HG03457 (cell line): ENCODE results near the gene TRMT44.
"Not testable (repeated sequence)": the region's sequence is repeated elsewhere in the genome, so short reads cannot be mapped to it uniquely, and the experiment has no call there.

Experiments used
- ATAC-seq: cut with Tn5 transposase; IDR thresholded peaks from one replicate; pipeline ENCODE4 v1.9.1; 2021; ENCODE audit warnings: moderate number of reproducible peaks; ENCODE audit not compliant: unreplicated experiment

Gene TRMT44

DNA sequence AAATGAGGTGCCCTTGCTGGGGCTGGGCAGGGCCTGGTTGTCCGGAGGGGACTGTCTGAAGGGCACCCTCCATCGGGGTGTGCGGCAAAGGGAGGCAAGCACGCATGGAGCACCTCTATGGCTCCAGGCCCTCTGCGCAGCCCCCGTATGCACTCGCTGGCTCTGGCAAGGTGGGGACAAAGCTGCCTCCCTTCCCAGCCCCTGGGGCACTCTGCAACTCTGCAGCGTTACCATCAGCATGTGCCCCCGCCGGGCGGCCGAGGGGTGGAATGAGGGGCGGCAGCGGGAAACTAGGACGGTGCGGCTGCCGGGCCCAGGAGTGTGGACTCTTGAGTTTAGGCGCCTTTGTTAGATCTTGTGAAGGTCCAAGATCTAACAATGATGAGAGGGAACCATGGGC is 26.4 kb downstream of the TRMT44 start:
- ATAC-seq: no peak

DNA sequence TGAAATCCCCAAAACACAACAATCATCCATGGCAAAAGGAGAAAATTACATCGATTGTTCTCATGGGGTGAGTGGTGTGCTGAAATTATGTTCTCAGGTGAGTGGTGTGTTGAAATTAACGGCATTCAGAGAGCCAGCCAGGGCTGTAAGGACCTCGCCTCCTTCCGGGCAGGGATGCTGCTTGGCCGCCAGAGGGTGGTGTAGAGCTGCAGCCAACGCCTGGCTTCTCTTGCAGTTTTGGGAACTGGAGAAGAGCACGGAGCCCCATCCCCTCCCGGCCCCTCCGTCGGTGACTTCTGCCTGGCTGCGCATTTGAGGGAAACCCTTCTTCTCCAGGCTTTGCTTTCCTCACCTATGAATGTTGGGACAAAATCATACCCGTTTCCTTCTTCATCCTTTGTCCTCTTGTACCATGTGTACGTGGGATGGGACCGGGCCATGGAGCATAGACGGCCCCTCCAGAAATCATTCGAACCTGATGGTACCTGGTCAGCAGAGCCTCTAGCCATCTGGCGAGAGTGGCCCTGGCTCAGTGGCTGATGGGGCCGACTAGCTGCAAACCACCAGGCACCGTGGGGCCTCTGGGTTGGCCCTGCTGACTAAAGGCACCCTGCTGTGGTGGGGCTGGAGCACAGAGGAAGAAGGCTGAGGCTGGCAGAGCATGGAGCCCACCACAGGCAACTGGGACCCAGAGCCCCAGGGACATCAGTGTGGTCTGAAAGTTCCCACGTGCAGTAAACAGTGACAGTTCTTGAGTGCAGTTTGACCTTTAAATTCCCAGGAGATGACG is 28.4 kb downstream of the TRMT44 start:
- ATAC-seq: no peak

DNA sequence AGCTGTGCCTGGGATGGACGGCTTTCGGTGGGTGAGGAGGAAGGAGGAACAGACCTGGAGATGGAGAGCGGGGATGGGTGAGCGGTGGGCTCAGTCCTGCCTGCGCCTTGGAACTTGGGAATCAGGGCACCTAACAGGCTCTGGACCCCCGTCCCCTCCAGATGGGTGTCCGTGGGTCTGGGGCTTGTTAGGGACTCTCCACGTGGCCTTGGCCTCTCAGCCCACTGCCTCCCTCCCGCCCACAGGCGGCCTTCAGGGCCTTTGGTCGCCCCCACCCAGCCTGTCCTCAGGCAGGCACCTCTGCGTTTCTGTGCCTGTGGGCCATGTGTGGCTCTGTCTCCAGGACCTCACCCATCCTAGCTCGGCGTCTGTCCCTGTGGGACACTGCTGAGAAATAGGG is 29.0 kb downstream of the TRMT44 start:
- ATAC-seq: no peak

DNA sequence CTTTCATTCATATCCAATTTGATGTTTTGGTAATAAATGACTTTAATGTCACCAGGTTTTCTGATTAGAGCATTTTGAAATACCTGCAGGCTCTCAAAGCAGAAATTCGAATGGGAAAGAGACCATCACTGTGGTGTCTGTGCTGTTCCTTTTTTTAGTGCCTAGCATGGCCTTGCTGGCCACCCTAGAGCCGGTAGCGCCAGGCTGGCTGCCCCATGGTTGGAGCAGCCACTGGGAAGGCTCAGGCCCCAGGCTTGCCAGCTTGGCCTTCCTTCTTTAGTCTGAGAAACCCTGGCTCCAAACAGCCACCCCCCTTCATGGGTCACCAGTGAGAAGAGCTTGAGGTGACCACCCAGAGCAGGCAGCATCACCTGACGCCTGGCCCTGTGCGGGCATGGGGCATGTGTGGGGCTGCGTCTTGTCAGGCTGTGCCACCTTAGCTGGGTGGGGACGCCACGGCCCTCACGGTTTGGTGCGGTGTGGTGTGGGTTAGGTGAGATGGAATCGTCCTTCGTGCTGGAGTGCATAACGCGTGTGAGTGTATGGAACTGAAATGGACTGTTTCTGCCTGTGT is 30.0 kb downstream of the TRMT44 start:
- no peak for ATAC-seq

DNA sequence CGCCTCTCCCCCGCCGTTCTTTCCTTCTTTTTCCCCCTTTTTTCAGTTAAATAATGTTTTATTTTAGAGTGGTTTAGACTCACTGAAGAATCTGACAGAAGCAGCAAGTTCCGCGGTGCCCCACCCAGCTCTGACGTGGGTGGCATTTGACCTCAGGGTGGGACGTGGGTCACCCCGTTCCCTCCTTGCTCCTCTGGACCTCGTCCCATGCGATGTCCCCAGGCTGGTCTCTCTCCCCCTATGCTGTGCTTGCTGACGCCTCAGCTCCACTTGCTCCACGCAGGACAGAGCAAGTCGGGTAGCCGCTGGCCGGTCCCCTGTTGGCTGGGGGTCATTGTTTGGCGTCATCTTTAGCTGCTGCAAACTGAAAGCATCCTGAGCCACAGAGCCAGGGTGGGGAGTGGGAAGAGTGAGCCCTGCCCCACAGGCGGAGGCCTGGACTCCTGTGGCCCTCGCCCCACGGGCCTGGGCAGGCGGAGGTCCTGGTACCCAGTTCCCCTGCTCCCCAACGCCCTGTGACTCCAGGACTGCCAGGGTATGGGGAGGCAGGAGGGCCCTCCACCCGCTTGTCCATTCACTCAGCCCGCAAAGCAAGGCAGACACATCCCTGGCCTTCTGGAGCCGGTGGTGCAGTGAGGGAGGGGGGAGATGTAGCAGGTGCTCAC is 30.8 kb downstream of the TRMT44 start:
- no peak for ATAC-seq

DNA sequence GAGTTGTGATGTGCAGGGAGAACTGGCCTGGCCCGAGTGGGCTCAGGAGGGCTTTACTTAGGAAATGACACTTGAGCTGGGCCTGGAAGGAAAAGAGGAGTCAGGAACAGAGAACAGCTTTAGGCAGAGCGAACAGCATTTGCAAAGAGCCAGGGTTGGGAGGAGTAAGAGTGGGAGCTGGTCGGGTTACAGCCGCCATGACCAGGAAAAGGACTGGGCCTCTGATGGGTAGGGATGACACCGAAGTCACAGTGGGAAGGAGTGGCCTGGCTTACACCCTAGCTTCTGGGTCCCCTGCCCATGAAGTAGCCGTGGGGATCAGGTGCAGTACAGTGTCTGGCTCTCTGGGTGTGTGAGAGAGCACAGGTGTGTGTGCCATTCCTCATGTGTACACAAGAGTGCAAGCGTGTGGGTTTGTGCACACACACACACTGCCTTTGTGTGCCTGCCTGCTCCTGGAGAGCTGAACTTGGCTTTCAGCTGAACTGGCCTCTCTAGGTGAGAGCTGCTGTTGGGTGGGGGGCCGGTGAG is 31.6 kb downstream of the TRMT44 start:
- ATAC-seq: no peak

DNA sequence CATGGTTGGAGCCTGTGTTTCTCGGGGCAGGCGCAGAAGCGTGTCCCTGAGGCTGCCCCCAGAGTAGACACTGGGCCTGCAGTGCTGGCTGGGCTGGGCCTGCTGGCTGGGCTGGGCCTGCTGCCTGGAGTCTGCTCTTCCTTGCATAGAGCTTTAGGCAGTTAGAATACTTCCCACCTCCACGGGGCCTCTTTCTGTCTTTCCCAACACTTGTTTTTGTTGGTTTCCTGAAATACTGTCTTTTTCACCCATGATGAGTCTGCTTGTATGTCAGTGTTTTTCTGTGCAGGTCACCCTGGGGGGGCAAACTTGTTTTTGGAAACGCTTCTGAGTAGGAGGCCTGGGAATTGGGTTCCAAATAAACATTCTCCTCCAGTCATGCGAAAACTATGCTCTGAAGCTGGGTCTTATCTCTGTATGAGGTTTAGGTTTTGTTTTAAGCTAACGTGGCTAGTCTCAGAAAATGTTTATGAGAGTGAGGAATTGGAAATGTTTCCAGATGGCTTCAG is 32.2 kb downstream of the TRMT44 start:
- ATAC-seq: no peak

DNA sequence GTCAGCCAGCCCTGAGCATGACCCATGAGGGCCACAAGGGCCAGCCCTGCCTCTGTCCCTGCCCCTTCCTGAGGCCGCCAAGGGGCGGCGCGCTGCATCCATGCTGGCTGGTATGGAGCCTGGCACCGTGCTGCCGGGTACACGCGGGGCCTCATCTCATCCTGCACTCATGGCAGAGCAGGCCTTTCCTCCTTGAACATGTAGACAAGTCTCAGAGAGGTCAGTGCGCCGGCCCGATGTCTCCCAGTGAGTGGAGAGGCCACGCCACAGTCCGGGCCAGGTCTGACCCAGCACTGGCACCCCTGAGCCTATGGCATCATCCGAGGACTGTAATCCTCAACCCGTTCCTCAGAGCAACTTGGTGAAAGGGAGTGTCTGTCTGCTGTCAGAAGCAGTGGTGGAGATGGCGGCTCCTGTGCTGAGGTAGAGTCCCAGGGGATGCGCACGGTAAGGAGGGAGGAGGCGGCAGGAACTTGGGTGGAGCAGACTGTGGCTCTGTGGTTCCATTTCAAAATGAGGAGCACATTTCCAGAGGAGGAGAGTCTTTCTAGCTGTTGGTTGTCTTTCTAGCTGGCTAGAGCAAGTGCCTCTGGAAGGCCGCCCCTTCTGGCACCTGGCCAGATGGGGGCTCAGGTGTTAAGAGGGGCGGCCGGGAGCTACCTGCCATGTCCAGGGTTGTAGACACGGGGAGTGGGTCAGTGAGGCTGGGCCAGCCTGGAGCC is 32.8 kb downstream of the TRMT44 start:
- ATAC-seq: no peak

DNA sequence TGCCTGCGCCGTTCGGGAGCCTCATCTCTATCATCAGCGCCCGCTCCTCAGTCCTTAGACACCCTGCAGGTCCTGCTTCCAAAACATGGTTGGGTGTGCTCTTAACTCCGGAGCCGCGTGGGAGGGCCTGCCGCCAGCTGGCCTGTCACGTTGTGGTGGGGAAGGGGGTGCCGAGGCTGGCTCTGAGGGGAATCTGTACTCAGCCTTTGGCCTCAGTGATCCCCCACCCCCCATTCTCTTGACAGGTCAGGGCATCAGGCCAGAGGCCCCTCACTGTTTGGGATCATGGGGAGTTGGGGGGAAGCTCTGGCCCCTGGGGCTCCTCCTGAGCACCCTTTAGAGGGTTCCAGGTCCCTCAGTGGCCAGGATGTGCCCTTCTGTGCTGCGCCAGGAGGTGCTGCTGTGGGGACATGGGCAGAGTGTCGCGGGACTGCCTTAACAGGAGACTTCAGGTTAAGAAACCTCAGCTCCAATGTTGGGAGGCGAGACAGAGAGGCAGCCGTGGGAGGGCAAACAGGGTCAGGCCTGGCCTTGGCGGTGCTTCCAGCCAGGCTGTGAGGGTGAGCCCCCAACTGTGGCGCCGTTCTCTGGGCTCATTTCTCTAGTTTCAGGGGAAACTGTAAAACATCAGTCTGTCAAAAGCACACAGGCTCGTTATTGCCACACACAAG is 33.5 kb downstream of the TRMT44 start:
- ATAC-seq: no peak

DNA sequence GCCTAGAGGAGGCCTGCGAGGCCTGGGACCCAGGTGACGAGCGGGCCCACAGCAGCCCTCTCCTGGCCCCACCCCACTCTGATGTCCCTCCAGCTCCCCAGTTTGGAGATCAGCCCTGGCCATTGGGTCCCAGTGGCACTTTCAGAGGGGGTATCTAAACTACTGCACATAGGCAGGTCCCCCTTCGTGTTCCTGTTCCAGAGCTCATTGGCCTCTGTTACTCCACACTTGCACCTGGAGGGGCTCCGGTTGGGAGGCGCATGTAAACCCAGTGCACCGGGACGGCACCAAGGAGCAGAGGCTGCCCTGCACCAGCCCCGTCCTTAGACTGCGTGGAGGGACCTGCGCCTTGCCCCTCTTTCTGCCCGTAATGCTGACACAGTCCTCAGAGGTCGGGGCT is 34.3 kb downstream of the TRMT44 start:
- ATAC-seq: no peak

DNA sequence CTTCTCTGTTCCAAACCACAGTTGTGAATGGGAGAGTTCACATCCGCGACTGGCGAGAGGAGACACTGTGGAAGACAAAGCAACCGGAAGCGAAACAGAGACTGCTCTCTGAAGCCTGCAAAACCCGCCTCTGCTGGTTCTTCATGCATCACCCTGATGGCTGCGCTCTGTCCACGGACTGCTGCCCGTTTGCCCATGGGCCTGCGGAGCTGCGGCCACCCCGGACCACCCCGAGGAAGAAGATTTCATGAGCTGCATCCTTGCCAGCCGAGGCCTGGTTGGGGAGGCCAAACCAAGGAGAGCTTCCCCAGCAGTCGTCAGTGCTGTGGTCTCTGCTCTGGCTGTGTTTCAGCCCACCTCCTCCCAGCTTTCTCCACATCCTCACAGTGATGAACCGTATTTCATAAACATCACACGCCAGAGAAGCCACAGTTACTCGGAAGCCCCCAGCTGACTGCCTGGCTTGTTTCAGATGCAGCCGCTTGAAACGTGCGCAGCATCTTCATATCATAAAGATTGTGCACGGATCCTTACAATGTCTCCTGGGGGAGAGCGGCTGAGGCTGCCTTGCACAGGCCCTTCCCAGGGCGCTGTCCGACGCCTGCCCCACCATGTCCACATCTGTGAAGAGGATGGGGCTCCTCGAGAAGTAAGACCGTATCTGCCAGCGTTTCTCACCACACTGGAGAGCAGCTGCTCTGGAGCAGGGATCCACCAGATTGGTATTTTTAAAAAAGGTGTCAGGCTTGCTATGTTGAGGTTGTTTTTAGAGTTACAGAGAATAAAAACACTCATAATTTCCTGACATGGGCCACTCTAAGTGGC is 35.4 kb downstream of the TRMT44 start:
- ATAC-seq: no peak

DNA sequence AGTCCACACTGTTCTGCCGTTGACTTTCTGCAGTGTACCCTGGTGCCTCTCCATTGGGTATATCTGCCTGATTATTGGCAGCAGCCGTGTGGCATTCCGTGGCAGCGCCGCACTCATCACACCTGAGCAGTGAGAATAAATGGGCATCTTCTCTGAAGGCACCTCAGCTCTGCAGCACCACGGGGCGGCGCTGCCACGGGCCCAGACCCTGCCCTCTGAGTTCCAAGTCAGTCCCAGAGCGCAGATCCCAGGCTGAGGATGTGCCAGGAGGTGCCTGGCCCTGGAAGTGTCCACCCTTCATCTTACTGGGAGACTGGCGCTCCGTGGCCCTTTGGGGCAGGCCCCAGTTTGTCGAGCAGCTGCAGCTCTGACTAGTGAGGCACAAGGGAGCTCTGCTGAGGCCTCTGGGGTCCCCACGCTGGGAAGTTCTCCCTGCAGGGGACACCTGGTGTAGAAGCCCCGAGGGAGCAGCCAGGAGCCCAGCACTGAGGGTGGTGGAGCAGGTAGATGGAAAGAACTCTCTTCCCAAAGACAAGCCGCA is 36.6 kb downstream of the TRMT44 start:
- no peak for ATAC-seq

DNA sequence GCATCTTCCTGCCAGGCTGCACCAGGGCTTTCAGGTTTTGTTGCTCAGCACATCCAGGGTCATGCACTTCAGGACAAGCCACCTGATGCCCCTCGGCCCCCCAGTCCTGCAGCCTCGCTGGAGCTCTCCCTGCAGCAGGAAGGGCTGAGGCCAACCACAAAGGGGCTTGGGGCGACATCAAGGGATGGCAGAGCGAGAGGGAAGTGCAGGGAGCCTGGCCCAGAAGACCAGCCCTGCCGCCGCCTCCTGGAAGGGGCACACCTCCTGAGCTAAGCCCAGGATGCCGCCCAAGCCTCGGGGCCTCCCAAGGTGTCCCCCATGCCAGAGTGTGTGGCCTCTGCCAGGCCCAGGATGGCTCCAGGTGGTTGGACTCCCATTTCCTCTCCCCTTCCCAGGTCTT is 37.1 kb downstream of the TRMT44 start:
- no peak for ATAC-seq

DNA sequence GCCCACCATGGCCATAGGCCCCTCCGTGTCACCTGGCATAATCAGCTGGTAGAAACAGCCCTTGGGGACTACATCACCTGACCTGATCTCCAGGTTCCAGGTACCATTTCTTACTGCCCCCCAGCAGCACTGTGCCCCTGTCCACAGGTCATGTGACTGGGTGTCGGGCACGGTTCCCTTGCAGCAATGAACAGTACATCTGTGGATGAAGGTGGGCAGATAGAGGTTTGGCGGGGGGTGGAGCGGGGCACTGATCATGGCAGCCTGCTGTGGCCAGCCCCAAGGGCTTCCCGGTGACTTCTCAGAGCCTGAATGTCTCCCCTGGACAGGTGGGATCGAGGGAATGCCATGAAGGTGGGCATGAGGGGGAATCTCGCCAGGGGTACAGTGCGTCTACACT is 37.8 kb downstream of the TRMT44 start:
- ATAC-seq: no peak

DNA sequence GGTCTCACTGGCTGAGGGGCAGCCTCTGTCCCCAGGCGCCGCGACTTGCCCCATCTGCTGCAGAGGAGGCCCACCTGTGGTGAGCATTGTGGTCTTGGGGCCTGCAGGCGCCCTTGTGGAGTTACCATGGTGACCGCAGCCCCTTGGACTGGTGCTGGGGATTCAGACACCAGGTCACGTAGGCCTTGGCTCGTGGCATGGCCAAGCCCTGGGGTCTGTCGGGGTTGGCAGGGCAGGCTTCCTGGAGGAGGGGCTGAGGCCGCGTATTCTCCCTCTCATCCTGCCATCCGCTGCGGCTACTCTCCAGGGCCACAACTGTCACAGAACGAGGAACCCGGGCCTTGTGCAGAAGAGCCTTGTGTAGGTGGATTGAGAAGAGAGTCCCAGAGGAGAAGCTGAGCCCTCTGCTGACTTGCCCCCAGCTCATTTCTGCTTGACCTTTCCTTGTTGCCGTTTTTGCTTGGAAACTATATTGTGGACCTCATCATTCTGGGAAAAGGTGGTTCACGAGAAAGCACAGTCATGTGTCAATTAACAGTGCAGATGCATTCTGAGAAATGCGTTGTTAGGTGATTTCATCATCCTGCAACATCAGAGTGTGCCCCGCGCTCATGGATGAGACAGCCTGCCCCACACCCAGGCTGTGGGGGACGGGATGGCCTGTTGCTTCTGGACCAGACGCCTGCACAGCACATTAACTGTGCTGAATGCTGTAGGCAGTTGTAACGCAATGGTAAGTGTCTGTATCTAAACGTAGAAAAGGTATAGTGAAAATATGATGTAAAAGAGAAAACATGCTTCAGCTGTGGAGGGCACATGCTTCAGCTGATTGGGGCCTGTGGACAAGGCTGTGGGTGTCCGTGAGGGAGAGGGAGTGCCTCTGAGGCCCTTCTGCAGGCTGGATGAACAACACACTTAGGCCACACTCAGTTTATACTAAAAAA is 38.5 kb downstream of the TRMT44 start:
- no peak for ATAC-seq

DNA sequence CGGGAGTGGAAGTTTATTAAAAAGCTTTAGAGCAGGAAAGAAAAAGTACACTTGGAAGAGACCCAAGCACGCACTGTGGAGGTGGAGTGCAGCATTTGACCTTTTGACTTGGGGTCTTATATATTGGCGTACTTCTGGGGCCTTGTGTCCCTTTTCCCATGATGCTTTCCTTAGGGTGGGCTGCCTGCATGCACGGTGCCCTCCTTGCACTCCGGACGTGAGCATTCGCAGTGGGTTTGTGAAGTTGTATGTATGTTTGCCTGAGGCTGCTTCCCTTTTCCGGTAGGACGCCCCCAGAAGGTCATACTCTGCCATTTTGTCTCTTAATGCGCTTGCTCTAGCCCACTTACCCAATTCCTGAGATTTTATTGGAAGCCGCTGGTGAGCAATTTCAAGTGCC is 39.6 kb downstream of the TRMT44 start:
- no peak for ATAC-seq

DNA sequence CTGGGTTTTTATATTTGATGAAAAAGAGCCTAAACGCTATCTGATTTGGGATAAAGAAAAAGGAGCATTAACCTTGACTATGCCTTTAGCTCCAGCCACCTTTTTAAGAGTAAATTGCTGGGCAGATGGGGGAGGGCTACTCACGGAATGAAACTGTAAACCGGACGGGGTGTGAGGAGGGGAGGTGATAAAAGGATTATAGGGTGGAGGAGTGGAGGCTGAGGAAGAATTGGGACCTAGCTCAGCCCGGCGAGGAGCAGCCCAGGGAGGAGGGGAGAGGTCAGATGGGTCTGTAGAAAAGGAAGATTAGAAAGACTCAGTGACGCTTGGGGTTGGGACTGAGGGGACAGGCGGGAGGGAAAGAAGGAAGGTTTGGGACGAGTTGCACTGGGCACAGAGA is 46.1 kb downstream of the TRMT44 start:
- not testable (repeated sequence) for ATAC-seq

DNA sequence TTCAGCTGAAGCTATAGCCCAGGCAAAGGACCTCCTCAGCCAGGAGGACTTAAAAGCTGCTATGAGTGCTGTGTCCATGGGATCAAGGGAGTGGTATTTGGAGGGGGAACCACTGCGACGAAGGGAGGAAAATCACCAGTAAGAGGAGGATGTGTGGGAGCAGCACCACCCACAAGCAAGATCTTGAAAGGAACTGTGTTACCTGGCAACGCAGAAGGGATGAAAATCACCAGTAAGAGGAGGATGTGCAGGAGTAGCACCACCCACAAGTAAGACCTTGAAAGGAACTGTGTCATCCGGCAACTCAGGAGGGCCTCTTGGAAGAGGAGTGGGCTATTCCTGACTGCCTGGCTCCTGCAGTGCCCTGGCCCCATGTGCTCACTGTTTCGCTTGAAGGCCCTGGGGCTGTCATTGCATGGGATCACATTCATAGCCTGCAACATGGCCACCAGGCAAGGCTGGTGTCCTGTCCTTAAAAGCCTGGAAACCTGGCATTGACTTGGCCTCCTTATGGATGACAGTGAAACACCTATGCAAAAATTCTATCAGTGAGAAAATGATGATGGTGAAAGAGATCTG is 48.3 kb downstream of the TRMT44 start:
- ATAC-seq: no peak
